SH-SY5Y (cell line): ENCODE results near the gene COL9A2.
A peak's percentile ranks its signal among the peaks of the same experiment; 100 is the strongest.

ENCODE experiments used
- GATA2 ChIP-seq: IDR thresholded peaks from 2 replicates; pipeline ENCODE4 v1.6.1; 2011; ENCODE audit warnings: mild to moderate bottlenecking, low read depth, low read length
- GATA3 ChIP-seq: IDR thresholded peaks from 2 replicates; pipeline ENCODE4 v1.6.1; 2011; ENCODE audit warnings: low read depth, mild to moderate bottlenecking, low read length, moderate library complexity

The COL9A2 gene

GRCh38 chr1:40339420-40340323 lies 22.6 kb upstream of the COL9A2 start:
- no peak for TF ChIP-seq GATA2

DNA sequence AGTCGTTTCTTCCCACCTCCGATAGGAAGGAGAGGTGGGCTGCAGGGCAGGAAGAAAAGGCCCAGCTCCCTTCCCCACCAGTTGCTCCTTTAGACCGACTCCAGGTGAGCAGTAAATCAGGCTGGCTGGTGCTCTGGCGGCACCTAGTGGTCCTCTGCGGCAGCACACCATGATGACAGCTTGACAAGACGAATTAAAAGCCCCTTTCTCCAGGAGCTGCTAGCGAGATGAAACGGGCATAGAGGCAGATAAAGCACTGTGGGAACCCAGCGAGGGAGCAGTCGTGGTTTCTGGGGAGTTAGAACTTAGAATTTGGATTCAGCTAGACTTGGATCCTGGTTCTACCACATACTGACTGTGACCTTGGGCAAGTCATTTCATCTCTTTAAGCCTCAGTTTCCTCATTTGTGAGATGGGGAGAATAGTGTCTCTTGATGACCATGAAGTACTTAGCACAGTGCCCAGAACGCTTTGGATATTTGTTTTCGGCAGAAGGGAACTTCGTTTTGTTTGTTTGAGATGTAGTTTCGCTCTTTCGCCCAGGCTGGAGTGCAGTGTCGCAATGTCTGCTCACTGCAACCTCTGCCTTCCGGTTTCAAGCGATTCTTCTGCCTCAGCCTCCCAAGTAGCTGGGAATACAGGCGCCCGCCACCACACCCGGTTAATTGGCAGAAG lies 21.8 kb upstream of the COL9A2 start:
- TF ChIP-seq GATA3 = no peak

GRCh38 chr1:40337443-40337842 lies 20.4 kb upstream of the COL9A2 start:
- TF ChIP-seq GATA3 (no peak), GATA2 (no peak)

GRCh38 chr1:40332695-40333094 lies 15.6 kb upstream of the COL9A2 start:
- TF ChIP-seq GATA3 = no peak
- no peak for TF ChIP-seq GATA2

- TF ChIP-seq GATA2 = no peak
These were observed 2.0 kb upstream of the COL9A2 start for GRCh38 chr1:40318970-40319621.

- TF ChIP-seq GATA3 = no peak
- TF ChIP-seq GATA2 = no peak
These were observed 1.4 kb upstream of the COL9A2 start for GRCh38 chr1:40318476-40318875.

- TF ChIP-seq GATA3 (no peak), GATA2 (no peak)
These were observed 448 bp upstream of the COL9A2 start for GRCh38 chr1:40317394-40318074.

DNA sequence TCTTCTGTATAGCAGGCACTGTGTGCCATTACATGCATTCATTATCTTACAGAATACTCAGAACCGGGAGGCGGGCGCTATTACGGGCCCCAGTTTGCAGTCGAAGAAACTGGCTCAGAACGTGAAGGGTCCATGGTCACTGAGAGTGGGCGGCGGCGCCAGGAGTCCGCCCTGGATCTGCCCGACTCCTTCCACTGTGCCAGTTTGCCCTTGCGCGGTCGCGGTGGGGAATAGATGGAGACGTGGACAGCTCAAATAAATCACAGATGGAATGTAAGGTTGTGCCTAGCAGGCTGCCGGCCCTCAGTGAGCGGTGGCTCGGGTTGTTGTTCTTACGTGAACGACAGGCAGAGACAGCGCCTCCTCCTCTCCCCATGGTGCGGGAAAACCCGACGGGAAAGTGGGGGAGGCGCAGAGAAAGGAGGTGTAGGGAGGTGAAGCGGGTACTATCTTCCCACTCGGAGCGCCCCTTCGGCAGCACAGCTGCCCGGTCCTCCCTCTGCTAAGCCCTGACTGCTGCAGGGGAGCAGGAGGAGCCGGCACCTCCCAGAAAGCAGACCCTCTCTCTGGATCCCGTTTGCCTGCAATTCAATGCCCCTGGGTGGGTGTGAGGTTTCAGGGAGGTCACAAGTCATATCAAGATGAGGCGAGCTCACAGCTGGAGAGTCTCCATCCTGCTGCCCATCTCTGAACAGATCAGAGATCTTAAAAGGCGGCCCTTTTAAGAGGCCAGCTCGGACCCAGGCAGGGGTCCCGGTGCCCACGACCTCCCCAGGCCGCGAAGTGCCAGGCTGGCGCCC lies 1.1 kb downstream of the COL9A2 start:
- TF ChIP-seq GATA3 = no peak
- TF ChIP-seq GATA2 = peak; percentile 58

DNA sequence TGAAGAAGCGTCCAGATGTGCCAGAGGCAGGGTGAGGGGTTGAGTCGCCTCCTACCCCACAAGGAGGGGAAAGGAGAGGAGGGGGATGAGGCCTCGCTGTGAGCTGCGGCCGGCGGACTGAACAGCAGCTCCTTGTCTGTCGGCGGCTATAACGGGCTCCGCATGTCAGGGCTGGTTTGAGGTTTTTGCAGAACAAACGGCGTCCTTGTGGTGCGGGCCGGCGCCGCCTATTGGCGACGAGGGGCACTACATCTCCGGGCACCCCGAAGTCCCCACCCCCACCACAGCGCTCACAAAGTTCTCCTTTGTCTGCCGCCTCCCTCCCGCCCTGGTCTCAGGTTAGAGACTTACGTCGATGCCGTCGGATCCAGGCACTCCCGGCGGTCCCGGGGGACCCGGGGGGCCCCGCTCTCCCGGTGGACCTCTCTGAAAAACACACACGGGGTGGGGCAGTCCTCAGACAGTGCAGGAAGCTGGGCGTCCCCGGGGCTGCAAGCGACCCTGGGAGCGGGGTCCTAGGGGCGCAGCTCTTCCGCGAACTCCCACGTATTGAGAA lies 1.8 kb downstream of the COL9A2 start:
- TF ChIP-seq GATA2 (no peak), GATA3 (no peak)

GRCh38 chr1:40314721-40315238 lies 2.3 kb downstream of the COL9A2 start:
- TF ChIP-seq GATA2 (no peak), GATA3 (no peak)

DNA sequence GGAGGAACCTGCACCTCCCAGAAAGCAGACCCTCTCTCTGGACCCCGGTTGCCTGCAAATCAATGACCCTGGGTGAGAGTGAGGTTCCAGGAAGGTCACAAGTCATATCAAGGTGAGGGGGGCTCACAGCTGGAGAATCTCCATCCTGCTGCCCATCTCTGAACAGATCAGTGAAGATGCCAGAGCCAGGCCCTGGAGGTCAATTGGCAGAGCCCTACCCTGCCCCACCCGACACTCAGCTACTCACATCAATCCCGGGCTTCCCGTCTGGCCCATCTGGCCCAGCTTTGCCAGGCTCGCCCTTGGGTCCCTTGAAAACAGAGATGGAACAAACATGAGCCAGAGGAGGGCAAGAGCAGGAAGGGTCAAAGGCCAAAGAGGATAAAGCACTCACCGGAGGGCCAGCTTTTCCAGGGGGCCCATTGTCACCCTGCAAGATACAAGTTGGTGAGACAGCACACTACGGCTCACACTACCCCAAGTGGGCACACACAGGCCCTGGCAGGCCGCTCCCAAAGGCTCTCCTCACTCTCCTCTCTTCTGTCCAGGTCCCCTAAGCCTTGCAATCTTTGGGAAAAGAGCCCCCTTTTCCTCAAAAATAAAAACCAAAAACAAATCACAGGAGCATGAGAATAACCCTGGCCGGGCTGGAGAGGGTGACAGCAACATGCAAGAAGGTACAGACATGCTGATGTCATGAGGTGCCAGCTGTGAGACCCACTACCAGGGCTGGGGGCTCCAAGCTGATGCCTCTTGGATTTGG lies 2.9 kb downstream of the COL9A2 start:
- no peak for TF ChIP-seq GATA3
- TF ChIP-seq GATA2 = no peak

DNA sequence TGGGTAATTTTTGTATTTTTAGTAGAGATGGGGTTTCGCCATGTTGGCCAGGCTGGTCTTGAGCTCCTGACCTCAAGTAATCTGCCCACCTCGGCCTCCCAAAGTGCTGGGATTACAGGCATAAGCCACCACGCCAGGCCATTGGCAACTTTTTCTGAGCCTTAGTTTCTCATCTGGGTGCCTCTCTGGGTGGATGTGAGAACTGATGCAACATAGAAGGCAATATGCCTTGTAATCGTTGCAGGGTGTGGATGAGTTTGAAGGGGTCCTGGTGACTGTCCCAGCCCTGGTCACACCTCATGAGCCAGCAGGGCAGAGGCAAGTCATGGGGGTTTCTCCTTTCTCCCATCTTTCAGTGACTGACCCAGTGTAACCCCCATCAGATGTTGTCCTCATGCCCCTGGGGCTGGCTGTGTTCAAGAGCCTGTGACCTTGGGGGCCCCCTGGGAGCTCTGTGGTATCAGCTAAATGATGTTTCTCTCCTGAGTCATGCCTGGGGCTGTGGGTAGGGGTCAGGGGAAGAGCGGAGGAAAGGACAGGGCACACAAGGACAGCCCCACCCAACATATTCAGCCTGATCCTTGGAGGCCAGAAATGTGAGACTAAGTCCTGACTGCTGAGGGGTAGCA lies 3.6 kb downstream of the COL9A2 start:
- no peak for TF ChIP-seq GATA3
- no peak for TF ChIP-seq GATA2
